HCT116 (cell line): ENCODE data around the gene BSND. TPM values are rescaled to one million over a fixed set of nuclear protein-coding genes. Genes with fewer than 3 reads are reported as not detected.

Experiments used
- ATAC-seq: fragments of 200-7000 bp; cut with Tn5 transposase; 2 replicates; pipeline ENCODE4 v1.9.1; 2020; ENCODE audit warnings: mild to moderate bottlenecking, moderate library complexity
- BruUV-seq: library from RNA; stranded (reverse); fragments of 400-500 nt; replicated peaks from 2 replicates; lab custom pipeline; 2021; lab: Mats Ljungman, UMichigan
- CTCF ChIA-PET: fragments of 300-600 bp; sonication (Branson Sonifier 250); formaldehyde crosslinking; loops from one replicate; lab custom pipeline; 2021; ENCODE audit warnings: antibody characterized with exemption; lab: Charles Lee
- POLR2A ChIA-PET: fragments of 300-600, 350-600 bp; sonication (Branson Sonifier 250); formaldehyde crosslinking; loops from one replicate; lab custom pipeline; 2021; ENCODE audit warnings: antibody characterized with exemption; lab: Charles Lee
- RAD21 ChIA-PET, 2 experiments: fragments of 300-600 bp; sonication (Branson Sonifier 250); formaldehyde crosslinking; loops; one replicate each; lab custom pipeline; 2023; ENCODE audit warnings: low total read pairs in 2 of 2; ENCODE audit not compliant: uncharacterized antibody in 2 of 2, unreplicated experiment in 2 of 2, low non-redundant PET in 1 of 2; lab: Charles Lee
- DNase-seq: peaks from one replicate; pipeline ENCODE4 v3.0.0-alpha.2; 2010; ENCODE audit warnings: low read depth, low spot score
- H2AFZ ChIP-seq: fragments of 200-600 bp; shearing (Covaris generic), sonication (generic); 2 replicates; pipeline ENCODE4 v1.6.1; 2017; ENCODE audit warnings: low read depth, mixed run types, mixed read lengths, antibody characterized with exemption, low read length; ENCODE audit not compliant: poor library complexity, severe bottlenecking
- H3K27ac ChIP-seq: 2 replicates; pipeline ENCODE4 v1.5.1; 2012; ENCODE audit warnings: low read depth, low read length
- H3K27me3 ChIP-seq: fragments of 200-600 bp; sonication (generic); 2 replicates; pipeline ENCODE4 v1.6.1; 2016; ENCODE audit warnings: mixed run types, low read length, mixed read lengths; ENCODE audit not compliant: insufficient read depth
- H3K36me3 ChIP-seq, 2 experiments: fragments of 200-500 bp in 1 of 2; fragments of 200-600 bp in 1 of 2; sonication (Bioruptor generic) in 1 of 2; sonication (generic) in 1 of 2; 2 replicates each; pipeline versions ENCODE4 v1.5.1 to v1.6.1; 2014 to 2016; ENCODE audit warnings: low read length in 2 of 2, inconsistent platforms in 1 of 2, mixed read lengths in 1 of 2, mixed run types in 1 of 2; ENCODE audit not compliant: insufficient read depth in 2 of 2, control insufficient read depth in 1 of 2
- H3K4me1 ChIP-seq, 2 experiments: fragments of 200-600 bp in 1 of 2; sonication (generic) in 1 of 2; 2 replicates each; pipeline versions ENCODE4 v1.5.1 to v1.6.1; 2012 to 2017; ENCODE audit warnings: low read length in 2 of 2, inconsistent platforms in 1 of 2, mild to moderate bottlenecking in 1 of 2, mixed read lengths in 1 of 2, mixed run types in 1 of 2, moderate library complexity in 1 of 2; ENCODE audit not compliant: insufficient read depth in 2 of 2, control insufficient read depth in 1 of 2
- H3K4me2 ChIP-seq: fragments of 200-600 bp; sonication (generic); 2 replicates; pipeline ENCODE4 v1.6.1; 2017; ENCODE audit warnings: mixed run types, low read length, mixed read lengths
- H3K4me3 ChIP-seq, 2 experiments: fragments of 200-600 bp in 1 of 2; sonication (generic) in 1 of 2; replicated peaks in 1 of 2; 2 replicates each; pipeline ENCODE4 v1.5.1; 2011 to 2016; ENCODE audit warnings: low read length in 2 of 2, control low read depth in 1 of 2, low read depth in 1 of 2, mild to moderate bottlenecking in 1 of 2, mixed read lengths in 1 of 2, mixed run types in 1 of 2
- H3K79me2 ChIP-seq: fragments of 200-600 bp; sonication (generic); 2 replicates; pipeline ENCODE4 v1.6.1; 2017; ENCODE audit warnings: mild to moderate bottlenecking, mixed run types, low read length, moderate library complexity, mixed read lengths; ENCODE audit not compliant: insufficient read depth
- H3K9ac ChIP-seq: fragments of 200-600 bp; sonication (generic); 2 replicates; pipeline ENCODE4 v1.6.1; 2016; ENCODE audit warnings: low read length, mixed read lengths
- H3K9me2 ChIP-seq: fragments of 200-600 bp; sonication (generic), shearing (Covaris generic); 2 replicates; pipeline ENCODE4 v1.6.1; 2017; ENCODE audit warnings: mixed run types, mild to moderate bottlenecking, moderate library complexity; ENCODE audit not compliant: insufficient read depth
- H3K9me3 ChIP-seq, 2 experiments: fragments of 200-500 bp in 1 of 2; fragments of 200-600 bp in 1 of 2; sonication (Bioruptor generic) in 1 of 2; sonication (generic) in 1 of 2; 2 replicates each; pipeline ENCODE4 v1.6.1; 2014 to 2017; ENCODE audit warnings: low read length in 2 of 2, mixed read lengths in 2 of 2, inconsistent platforms in 1 of 2, low read depth in 1 of 2, mild to moderate bottlenecking in 1 of 2, mixed run types in 1 of 2, moderate library complexity in 1 of 2; ENCODE audit not compliant: control insufficient read depth in 1 of 2, insufficient read depth in 1 of 2
- H4K20me1 ChIP-seq: fragments of 200-600 bp; sonication (generic), shearing (Covaris generic); 2 replicates; pipeline ENCODE4 v1.6.1; 2017; ENCODE audit warnings: mixed run types, mild to moderate bottlenecking, moderate library complexity; ENCODE audit not compliant: insufficient read depth
- EZH2 ChIP-seq: fragments of 200-600 bp; sonication (generic); IDR thresholded peaks from 2 replicates; pipeline ENCODE4 v1.6.1; 2017; ENCODE audit warnings: antibody characterized with exemption, mixed run types
- FOSL1 ChIP-seq: IDR thresholded peaks from 2 replicates; pipeline ENCODE4 v1.6.1; 2012; ENCODE audit warnings: low read depth
- SIN3A ChIP-seq: IDR thresholded peaks from 2 replicates; pipeline ENCODE4 v1.6.1; 2012; ENCODE audit warnings: low read depth
- SP1 ChIP-seq: IDR thresholded peaks from 2 replicates; pipeline ENCODE4 v1.6.1; 2012; ENCODE audit warnings: low read depth
- TCF7L2 ChIP-seq: IDR thresholded peaks from 2 replicates; pipeline ENCODE4 v1.7.0; 2011; ENCODE audit warnings: borderline replicate concordance, inconsistent platforms; ENCODE audit not compliant: insufficient read depth, insufficient read length; ENCODE audit errors: extremely low read depth
- ZFX ChIP-seq: fragments of 450-650 bp; IDR thresholded peaks from 2 replicates; pipeline ENCODE4 v1.6.1; 2017
- intact Hi-C: fragments of 100-400 bp; cut with micrococcal nuclease; formaldehyde crosslinking; loops from 2 replicates; pipeline ENCODE4 v1.10.0; 2022
- total RNA-seq: library from RNA; stranded (reverse); gene quantifications from one replicate; pipeline ENCODE4 v1.2.1, GENCODE V29; 2021; ENCODE audit not compliant: unreplicated experiment

Gene BSND
- total RNA-seq, 1 experiment from 2014 or later: not detected

DNA sequence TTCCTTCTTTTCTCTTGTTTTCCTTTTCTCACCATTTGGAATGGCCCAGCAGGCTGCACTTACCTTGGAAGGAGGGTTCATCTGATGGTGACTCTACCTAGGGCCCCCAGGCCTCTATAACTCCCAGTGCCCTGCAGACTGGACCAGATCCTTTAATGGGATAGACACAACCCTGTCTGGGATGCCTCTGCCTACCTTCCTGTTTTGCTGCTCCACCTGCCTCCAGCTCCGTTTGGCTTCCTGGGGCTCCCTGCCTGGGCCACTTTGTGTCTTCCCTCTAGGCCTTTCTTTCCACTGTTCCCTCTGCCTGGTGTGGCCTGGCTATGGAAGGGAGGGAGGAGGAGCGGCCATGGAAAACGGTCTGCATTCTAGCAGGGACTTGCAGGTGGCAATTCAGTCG, 48.1 kb downstream of the BSND start:
- 0 out of 4 replicates have a peak, but pooled peaks cover 0 to 9% of the 10 kb centered on the region in 2 experiments for H3K36me3 ChIP-seq
- no peaks in the 10 kb centered on the region for H3K9me3 ChIP-seq
- no peak overlapping the region for H3K27ac ChIP-seq
- ATAC-seq: no peak
- H3K27me3 ChIP-seq: no peaks in the 10 kb centered on the region
- POLR2A ChIA-PET: no interaction called here
- BruUV-seq: no TSS peak
- RAD21 ChIA-PET: no interaction called here
- no peak overlapping the region for H2AFZ ChIP-seq
- no peaks in the 10 kb centered on the region for H3K9me2 ChIP-seq
- H3K79me2 ChIP-seq: no peaks in the 10 kb centered on the region
- CTCF ChIA-PET: no interaction called here
- no peak for TF ChIP-seq EZH2
- no peak for TF ChIP-seq FOSL1
- no peak for TF ChIP-seq TCF7L2
- TF ChIP-seq, all 23 proteins: peak for 0
- Histone ChIP-seq H3K4me3 (no peak overlapping the region), H3K9ac (no peak overlapping the region), H3K4me2 (no peak overlapping the region), H4K20me1 (no peaks in the 10 kb centered on the region), H3K4me1 (no peaks in the 10 kb centered on the region)
- intact Hi-C loops: no loop called here
- no peak for DNase-seq

DNA sequence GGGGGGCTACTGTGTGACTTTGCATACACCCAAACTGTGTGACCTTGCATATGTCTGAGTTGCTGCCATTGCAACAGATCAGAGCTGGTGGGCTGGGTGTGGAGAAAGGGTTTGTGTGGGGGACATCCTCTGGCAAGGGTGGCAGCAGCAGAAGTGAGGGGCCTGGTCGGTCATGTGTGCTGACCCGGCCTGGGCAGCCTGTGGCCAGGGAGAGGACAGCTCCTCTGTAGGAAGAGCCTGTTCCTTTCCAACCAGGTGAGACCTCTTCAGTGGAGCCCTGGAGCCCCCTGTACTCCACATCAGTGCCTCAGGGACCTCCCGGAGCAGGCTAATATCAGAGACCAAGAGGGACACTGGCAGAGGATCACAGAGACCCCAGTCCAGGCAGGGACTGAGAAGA, 48.9 kb downstream of the BSND start:
- H3K27me3 ChIP-seq: no peaks in the 10 kb centered on the region
- no peaks in the 10 kb centered on the region for H3K9me3 ChIP-seq
- BruUV-seq: no TSS peak
- H3K9me2 ChIP-seq: no peaks in the 10 kb centered on the region
- ChIA-PET POLR2A (no interaction called here), RAD21 (no interaction called here), CTCF (no interaction called here)
- intact Hi-C loops: no loop called here
- H2AFZ ChIP-seq: no peak overlapping the region
- ATAC-seq (no peak), DNase-seq (no peak)
- H3K9ac ChIP-seq: no peak overlapping the region
- H4K20me1 ChIP-seq: no peaks in the 10 kb centered on the region
- H3K79me2 ChIP-seq: no peaks in the 10 kb centered on the region
- TF ChIP-seq TCF7L2: no peak
- no peak for TF ChIP-seq ZFX
- TF ChIP-seq SIN3A: no peak
- TF ChIP-seq SP1: no peak
- 0 out of 4 replicates have a peak, but pooled peaks cover 0 to 9% of the 10 kb centered on the region in 2 experiments for H3K36me3 ChIP-seq
- no peak overlapping the region for H3K4me3 ChIP-seq
- H3K27ac ChIP-seq: no peak overlapping the region
- H3K4me1 ChIP-seq: no peaks in the 10 kb centered on the region
- no peak overlapping the region for H3K4me2 ChIP-seq
